HFFc6 (cell line): ENCODE data around the gene PUS7L. TPM values are rescaled to one million over a fixed set of nuclear protein-coding genes. Genes with fewer than 3 reads are reported as not detected.

Experiments used
- DNase-seq: peaks from one replicate; pipeline ENCODE4 v3.0.0-alpha.2; 2018
- H3K27ac Mint-ChIP-seq: 2 replicates; pipeline ENCODE4 v1.8.0; 2020; ENCODE audit warnings: mild to moderate bottlenecking, mixed read lengths
- H3K27me3 Mint-ChIP-seq: 2 replicates; pipeline ENCODE4 v1.8.0; 2021; ENCODE audit warnings: mild to moderate bottlenecking, moderate library complexity, mixed read lengths; ENCODE audit not compliant: insufficient read depth
- H3K36me3 Mint-ChIP-seq: 2 replicates; pipeline ENCODE4 v1.8.0; 2021; ENCODE audit warnings: low read depth, mixed read lengths
- H3K4me1 Mint-ChIP-seq: 2 replicates; pipeline ENCODE4 v1.8.0; 2020; ENCODE audit warnings: low read depth, mixed read lengths
- H3K4me3 Mint-ChIP-seq: 2 replicates; pipeline ENCODE4 v1.8.0; 2020; ENCODE audit warnings: mild to moderate bottlenecking, moderate library complexity, mixed read lengths
- H3K9me3 Mint-ChIP-seq: 2 replicates; pipeline ENCODE4 v1.8.0; 2020; ENCODE audit warnings: mild to moderate bottlenecking, mixed read lengths
- CTCF ChIP-seq: fragments of 200-600 bp; sonication (generic); IDR thresholded peaks from 2 replicates; pipeline ENCODE4 v1.5.0; 2021; ENCODE audit warnings: antibody characterized with exemption, mild to moderate bottlenecking
- long read RNA-seq: library from polyadenylated mRNA; unstranded; transcript quantifications from one replicate; pipeline ENCODE4 v2.0.0, GENCODE V29; 2019
- total RNA-seq, 6 experiments: library from RNA; stranded (reverse); fragmentation: NEBNext Ultra II Directional; extraction: Animal tissue kit (Norgen Biotek cat#: 25700); gene quantifications; 2 replicates in 1 of 6; 3 replicates in 5 of 6; pipeline ENCODE4 v1.2.3, GENCODE V29; 2021

PUS7L gene
- 10 to 100 TPM; 14.3 to 22.6 (median 17.2) TPM for total RNA-seq
- long read RNA-seq, partial matches to known transcripts: 9 of 9 reads
- long read RNA-seq, other reads (novel, unspliced or antisense): 0 of 9 reads

GRCh38 chr12:43758728-43759563 is at the start of gene PUS7L, which contains the start of gene IRAK4:
Gene PUS7L (minus strand): TSS chr12:43758790. CDS start chr12:43755245, 3,545 bp downstream.
Gene IRAK4 (plus strand): TSS chr12:43758951. CDS start chr12:43768112, 9,161 bp downstream.
- peak; percentile 92 for DNase-seq
- peaks cover 51% of the 10 kb centered on the region for H3K4me1 Mint-ChIP-seq
- H3K9me3 Mint-ChIP-seq: no peaks in the 10 kb centered on the region
- H3K4me3 Mint-ChIP-seq: peak within 1 kb of the TSS; percentile 87
- peaks cover 28% of the 10 kb centered on the region for H3K36me3 Mint-ChIP-seq
- no peaks in the 10 kb centered on the region for H3K27me3 Mint-ChIP-seq
- TF ChIP-seq CTCF: peak; percentile 60
- H3K27ac Mint-ChIP-seq: peak within 1 kb of the TSS; percentile 94

GRCh38 chr12:43807386-43807785 is 48.8 kb upstream of the PUS7L start:
- Mint-ChIP-seq H3K4me3 (peak overlapping the region; percentile 95), H3K27me3 (no peaks in the 10 kb centered on the region), H3K36me3 (peaks cover 4% of the 10 kb centered on the region; the same call in 1 of the 2 replicates), H3K4me1 (peaks cover 29% of the 10 kb centered on the region), H3K9me3 (no peaks in the 10 kb centered on the region), H3K27ac (peak overlapping the region; percentile 99; the same call in 1 of the 2 replicates)
- no peak for DNase-seq
- no peak for TF ChIP-seq CTCF

- no peak for TF ChIP-seq CTCF
- H3K36me3 Mint-ChIP-seq: peaks cover 4% of the 10 kb centered on the region; the same call in 1 of the 2 replicates
- peak overlapping the region; percentile 99 for H3K27ac Mint-ChIP-seq
- DNase-seq: no peak
- H3K27me3 Mint-ChIP-seq: no peaks in the 10 kb centered on the region
- peaks cover 29% of the 10 kb centered on the region for H3K4me1 Mint-ChIP-seq
- H3K9me3 Mint-ChIP-seq: no peaks in the 10 kb centered on the region
- peak overlapping the region; percentile 95 for H3K4me3 Mint-ChIP-seq
Observed at GRCh38 chr12:43806737-43807072, 48.1 kb upstream of the PUS7L start.

GRCh38 chr12:43805860-43806736 is 47.5 kb upstream of the PUS7L start, which contains the start of gene TWF1:
Gene TWF1 (minus strand): TSS chr12:43806317. CDS start chr12:43806245, 72 bp downstream.
- DNase-seq: peak; percentile 70
- peak within 1 kb of the TSS; percentile 95 for H3K4me3 Mint-ChIP-seq

More at GRCh38 chr12:43805860-43806736, 47.5 kb upstream of the PUS7L start, which contains the start of gene TWF1:
- TF ChIP-seq CTCF: peak; percentile 64
- peaks cover 4% of the 10 kb centered on the region for H3K36me3 Mint-ChIP-seq
- peaks cover 29% of the 10 kb centered on the region for H3K4me1 Mint-ChIP-seq
- H3K9me3 Mint-ChIP-seq: no peaks in the 10 kb centered on the region
- no peaks in the 10 kb centered on the region for H3K27me3 Mint-ChIP-seq
- H3K27ac Mint-ChIP-seq: peak within 1 kb of the TSS; percentile 99
